HG03432 (cell line): ENCODE results near the gene LHPP.

Experiments used
- ATAC-seq: cut with Tn5 transposase; IDR thresholded peaks from one replicate; pipeline ENCODE4 v1.9.1; 2021; ENCODE audit warnings: mild to moderate bottlenecking, moderate library complexity; ENCODE audit not compliant: unreplicated experiment

The LHPP gene

DNA sequence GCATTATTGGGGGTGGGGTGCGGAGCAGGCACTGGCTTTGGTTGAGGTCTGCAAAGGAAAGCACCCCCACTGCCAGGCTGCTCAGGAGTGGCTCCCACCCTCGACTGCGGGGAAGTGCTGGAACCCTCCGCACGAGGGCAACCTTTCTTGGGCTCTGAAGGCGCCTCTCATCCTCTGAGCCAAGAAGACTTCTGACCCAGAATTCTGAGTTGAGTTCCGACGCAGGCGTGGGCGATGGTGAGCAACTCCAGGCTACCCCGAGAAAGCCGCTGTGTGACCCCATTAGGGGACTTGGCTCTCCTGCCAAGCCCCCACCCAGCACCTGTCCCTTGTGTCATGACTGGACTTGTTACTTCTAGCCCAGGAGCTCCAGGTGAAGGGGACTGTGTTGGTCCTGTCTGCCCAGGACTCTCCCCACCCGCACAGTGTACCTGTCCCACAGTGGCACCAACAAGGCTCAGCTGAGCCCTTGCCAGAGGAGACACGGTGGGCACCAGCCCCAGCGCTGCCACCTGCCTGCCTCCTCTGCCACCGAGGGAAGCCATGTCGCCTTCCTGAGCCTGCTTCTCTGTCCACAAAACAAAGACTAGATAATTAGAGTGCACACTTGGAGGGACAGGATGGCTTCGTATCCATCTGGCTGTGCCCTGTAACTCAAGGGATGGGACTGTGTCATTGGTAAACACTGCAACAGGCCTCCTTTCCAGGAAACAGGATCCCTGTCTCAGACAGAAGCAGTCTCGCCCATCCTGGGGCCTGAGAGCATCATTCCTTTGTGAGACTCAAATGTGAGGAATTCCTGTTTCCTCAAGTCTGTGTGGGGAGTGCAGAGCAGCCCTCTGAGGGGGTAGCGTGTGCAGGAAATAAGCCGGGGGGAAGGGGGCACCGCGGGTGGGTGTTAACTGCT lies 128.8 kb downstream of the LHPP start:
- no peak for ATAC-seq

DNA sequence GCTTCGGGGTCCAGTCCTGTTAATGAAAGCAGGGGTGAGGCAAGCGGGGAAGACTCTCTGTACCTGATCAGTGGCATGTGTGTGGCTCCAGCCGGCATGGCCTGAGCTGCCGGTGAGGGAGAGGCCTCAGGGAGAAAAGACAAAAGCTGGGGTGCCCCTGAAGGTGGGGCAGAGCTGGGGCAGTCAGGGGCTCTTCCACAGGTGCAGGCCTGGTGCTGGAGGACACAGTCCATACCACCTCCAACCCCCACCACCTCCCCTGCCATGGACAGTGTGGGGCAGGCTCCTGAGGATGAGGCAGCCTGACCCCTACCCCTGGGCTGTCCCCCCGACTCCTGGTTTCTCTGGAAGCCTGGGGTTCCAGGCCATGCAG lies 129.5 kb downstream of the LHPP start:
- ATAC-seq = no peak

DNA sequence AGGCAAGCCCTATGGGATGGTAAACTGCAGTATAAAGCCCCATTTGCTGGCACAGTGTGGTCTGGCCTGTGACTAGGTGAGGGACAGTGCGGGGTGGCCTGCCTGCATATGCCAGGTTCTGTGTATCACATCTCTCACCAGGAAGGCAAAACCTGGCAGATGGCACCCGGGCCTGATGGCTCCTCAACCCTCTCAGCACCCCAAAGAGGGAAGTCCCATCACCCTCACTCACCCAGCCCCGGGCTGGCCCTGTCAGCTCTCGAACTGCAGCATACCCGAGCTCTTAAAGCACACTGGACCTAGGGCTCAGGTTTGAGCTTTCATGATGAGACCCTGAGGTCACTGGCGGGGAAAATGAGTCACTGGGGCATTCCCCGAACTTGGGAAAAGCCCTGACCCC lies 130.5 kb downstream of the LHPP start:
- no peak for ATAC-seq

DNA sequence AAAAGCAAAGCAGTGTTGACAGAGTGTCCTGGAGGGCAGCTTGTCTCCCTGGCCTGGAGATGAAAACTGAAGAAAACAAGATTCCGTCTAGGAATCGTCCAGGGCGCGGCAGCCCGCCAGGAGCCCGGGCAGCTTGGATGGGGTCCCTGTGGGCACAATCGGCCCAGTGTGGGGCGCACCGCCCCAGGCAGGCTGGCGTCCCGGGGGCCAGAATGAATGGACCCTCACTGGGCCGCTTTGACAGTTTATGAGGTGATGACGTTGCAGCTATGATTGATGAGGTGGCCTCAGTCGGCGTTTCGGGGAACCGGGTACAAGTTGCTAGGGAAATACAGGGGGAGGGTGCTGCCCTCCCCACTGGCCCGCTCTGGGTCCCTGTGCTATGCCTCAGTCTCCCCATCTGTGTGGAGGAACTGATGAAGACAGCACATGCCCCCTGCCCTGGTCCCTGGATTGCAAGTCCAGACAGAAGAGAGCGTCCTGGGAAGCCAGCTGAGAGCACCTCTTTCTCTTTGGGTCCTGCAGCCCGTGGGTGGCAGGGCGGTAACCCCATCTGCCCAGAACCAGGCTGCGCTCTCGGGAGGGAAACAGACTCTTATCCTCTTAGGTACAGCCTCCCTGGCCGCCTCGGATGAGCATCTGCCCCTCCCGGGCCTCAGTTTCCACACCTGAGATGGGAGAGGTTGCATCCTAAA lies 131.3 kb downstream of the LHPP start:
- no peak for ATAC-seq

DNA sequence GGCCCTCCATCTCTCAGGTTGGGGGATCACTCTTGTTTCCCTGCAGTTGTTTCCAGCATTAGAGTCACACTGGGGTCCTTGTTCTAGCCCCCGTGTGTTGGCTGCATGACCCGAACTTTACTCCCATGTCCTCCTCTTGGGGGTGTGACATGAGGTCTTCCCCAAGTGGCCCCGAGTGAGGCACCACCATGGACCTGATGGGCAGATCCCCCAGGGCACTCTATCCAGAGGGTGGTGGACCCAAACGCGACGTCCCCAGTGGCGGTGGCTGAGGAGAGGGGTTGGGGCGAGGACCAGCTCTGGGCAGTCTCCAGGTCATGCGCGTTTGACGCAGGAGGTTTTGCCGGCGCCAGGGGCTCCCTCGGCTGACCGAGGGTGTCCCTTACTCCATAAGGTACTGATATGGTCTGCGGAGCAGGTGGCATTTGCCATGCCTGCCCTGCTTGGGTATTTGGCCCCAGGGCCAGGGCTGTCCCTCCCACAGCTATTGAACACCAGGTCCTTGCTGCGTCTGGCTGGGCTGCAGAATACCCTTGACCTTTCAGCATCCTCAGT lies 131.9 kb downstream of the LHPP start:
- no peak for ATAC-seq

DNA sequence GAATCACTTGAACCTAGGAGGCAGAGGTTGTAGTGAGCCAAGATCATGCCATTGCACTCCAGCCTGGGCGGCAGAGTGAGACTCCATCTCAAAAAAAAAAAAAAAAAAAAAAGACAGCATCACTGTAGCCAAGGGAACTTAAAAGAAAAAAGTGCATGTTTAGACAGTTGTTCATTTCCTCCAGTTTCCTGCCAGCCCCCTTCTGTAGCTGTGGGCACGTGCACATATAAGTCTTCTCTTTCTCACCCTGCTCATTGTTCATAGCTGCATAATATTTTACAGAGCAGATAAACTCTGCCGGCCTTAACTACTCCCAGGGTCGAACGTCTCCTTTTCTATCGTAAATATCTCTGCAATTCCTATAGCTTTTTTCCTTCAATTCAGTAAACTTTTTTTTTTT lies 132.6 kb downstream of the LHPP start:
- ATAC-seq = no peak

DNA sequence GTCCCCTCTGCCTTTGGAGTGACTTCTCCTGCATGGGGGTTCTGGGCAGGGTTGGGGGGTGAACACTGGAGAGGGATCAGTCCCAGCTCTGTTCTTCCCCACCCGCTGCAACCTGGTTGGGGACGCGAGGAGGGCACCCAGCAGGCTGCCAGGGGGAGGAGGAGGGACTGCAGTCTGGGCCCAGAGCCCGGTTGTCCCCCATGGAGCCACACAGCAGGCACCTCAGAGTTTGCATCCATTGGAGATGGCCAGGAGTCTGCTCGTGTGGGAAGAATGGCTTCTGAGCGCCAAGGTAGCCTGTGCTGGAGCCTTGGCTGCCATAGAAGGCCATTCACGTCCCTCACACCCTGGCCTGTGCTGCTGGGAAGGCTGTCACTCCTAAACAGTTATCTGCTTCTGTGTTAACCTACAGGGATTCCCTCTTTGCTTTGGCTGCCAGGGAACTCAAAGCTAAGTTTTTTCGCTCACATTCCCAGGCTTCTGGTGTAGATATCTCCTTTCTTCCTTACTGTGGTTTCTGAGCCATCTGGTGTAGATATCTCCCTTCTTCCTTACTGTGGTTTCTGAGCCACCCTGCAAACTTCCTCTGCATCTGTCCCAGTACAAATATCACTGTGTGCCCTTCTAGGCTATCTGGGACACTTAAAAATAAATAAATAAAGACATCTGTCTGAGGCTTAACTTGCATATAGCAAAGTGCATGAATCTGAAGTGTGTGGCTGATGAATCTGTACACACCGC lies 133.7 kb downstream of the LHPP start:
- no peak for ATAC-seq

DNA sequence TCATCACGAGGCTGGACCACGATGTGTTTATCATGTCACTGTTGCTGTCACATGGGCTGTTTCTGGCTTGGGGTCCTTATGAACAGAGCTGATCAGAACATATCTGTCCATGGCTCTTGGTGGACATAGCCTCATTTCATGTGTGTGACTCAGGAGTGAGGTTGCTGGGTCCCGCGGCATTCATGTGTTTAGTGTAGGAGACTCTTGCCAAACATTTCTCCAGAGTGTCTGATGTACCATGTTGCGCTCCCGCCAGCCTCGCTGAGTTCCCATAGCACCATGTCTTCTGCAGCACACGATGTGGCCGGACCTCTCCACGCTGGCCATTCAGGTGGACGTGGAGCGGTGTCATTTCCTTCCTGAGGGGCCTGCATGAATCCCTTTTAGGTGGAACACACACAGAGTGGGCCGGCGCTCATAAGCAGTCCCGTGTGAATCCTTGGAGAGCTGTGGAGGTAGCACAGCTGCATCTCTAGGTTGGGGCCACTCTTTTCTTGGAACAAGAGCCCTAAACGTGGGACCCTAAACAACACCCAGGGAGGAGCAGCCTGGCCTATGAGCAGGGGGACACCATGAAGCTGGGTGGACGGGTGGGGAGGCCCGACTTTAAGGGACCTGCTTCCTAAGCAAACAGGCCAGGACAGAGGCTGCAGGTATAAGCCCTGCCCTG lies 134.6 kb downstream of the LHPP start:
- ATAC-seq = no peak

DNA sequence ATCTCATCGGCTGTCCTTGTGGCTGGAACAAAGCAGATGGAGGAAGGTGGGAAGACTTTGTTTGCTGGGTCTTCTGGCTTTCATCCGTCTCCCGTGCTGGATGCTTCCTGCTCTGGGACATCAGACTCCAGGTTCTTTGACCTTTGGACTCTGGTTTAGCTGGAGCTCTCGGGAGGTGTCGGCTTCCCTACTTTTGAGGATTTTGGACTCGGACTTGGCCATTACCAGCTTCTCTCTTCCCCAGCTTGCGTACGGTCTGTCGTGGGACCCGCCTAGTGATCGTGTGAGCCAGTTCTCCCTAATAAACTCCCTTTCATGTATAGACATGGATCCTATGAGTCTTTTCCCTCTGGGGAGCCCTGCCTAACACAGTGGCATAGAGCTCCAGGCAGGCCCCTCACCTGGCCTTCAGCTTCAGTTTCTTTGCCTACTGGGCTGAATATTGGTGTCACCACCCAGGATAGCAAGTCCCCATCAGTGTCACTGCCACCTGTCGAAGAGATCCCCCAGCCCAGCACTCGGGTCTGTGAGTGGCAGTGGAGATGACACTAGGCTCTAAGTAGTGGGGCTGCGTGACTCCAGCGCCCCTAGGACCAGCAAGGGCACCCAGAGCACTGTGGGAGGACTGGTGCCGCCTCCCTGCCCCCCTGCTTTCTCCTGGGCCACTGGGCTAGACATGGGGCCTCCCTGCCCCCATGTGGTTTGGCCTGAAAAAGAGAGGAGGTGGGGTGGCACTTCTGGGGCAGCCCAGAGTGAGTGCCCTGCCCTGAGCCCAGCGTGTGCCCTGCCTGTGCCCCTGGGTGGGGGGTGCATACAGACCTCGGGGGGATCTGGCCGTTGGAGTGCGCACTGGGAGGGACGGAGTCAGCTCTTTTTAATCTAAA lies 135.6 kb downstream of the LHPP start:
- no peak for ATAC-seq

DNA sequence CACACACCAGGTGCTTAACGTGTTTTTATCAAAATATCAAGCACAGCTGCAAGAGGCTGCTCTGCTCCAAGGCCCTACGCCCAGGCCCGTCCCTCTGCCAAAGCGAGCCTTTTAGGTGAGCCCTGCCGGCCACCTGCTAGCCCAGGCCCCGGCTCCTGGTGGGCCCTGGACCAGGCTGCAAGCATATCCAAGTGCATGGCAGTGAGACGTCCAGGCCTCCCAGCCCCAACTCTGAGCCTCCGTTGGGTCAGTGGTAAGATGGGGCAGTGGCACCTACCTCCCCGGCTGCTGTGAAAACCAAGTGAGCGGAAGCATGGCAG lies 136.2 kb downstream of the LHPP start:
- ATAC-seq = no peak

DNA sequence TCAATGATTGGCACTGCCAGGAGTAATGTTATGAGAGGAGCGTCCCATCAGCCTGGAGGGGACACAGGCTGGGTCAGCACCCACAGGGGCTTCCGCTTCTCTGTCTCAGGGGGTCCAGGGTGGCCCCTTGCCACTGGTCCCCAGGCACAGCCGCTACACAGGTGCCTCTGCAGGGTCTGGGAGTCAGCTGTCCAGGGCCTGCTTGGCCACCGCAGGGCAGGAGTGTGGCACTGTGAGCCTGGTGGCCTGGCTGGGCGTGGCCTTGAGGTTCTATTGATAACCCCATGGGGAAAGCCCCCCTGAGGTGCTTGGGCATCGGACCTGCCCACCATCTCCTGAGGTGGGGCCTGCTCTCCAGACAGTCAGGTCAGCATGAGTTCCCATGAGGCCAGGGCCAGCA lies 136.6 kb downstream of the LHPP start:
- no peak for ATAC-seq

DNA sequence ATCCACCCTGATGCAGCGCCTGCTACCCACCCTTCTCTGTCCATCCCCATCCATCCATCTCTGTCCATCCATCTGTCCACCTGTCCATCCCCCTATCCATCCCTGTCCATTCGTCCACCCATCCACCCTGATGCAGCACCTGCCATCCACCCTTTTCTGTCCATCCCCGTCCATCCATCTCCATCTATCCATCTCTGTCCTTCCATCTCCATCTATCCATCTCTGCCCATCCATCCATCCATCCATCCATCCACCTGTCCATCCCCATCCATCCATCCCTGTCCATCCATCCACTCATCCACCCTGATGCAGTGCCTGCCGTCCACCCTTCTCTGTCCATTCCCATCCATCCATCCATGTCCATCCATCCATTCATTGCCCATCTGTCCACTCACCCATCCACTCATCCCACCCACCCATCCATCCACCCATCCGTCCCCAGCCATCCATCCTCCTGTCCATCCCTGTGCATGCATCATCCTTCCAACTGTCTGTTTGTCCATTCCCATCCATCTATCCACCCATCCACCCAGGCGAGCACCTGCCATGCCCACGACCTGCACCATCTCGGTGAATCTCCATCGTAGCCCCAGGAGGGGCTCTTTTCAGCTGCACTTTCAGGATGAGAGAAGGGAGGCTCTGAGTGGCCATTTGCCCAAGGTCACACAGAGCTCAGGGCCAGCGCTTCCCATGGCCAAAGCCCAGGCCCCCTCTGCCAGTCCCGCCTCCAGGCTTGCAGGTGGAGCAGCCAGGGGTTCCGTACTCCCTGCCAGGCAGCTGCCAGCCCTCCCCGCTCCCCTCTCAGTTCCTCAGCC lies 137.4 kb downstream of the LHPP start:
- ATAC-seq = no peak

DNA sequence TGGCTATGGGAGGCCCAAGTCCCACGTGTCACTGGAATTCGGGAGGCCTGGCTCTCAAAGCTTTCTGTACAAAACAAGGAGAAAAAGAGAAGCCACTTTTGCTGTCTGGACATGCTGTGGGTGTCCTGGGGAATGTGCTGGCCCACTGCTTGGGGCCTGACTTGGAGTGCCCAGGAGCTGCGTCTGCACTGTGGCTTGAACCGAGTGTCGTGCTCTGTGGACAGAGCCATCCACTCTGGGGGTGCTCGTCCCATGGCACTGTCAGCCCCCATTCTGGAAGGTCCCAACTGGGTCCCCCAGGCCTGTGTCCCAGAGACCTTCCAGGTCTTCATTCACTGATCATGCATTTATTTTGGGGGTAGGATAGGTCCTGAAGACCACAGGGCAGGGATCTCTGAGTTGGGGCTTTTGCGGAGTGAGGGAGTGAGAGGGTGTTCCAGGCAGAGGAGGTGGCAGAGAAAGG lies 138.0 kb downstream of the LHPP start:
- ATAC-seq = no peak

DNA sequence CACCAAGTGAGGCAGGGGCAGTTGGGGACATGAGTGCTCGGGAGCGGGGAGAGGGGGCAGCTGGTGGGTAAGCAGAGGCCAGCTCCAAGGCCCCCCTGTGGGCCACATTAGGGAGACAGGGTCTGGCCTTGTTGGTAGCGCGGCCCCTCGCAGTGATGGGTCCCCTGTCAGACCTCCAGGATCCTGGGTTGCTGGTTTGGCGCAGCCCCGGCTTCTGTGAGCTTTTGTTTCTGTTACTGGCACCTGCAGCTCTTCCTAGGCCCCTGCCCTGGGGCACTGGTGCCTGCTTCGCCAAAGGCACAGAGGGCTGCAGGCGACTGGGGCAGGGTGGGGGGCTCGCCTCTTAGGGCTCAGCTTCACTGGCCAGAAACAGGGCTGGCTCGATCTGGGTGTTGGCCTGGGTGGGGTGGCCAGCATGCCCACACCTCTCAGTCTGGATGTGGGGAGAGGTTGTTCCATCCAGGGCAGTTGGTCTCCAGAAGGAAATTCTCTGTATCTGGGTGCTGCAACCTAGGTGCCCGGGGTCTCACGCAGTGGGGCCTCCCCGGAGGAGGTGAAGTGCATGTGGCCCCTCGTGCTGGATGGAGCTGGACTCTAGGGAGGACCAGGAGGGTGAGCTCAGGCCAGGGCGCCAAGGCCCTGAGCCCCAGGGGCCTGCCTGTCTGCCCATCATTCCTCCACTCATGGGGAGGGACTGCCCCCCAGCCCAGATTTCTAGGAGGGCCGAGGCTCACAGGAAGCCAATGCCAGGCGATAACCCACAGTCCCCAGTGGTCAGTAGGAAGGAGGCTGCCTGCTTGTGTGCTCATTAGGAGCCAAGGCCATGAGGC lies 138.6 kb downstream of the LHPP start:
- ATAC-seq = no peak

DNA sequence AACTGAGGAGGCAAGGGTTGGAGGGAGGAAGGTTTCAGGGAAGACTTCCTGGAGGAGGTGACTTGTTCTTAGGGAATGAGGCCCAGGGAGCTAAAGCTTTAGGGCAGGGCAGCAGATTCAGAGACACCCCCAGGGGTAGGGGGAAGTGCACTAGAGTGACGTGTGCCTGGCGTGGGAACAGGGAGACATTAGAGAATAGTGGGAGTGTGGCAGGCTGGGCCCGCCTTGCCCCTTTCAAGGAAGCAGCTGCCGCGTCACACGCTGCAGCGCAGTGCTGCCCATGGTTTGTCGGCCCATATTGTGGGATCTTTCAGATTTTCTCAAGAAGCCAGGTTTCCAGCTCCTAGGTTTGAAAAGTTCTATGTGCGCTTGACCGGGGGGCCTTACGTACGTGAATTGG lies 139.4 kb downstream of the LHPP start:
- peak; percentile 15 for ATAC-seq

DNA sequence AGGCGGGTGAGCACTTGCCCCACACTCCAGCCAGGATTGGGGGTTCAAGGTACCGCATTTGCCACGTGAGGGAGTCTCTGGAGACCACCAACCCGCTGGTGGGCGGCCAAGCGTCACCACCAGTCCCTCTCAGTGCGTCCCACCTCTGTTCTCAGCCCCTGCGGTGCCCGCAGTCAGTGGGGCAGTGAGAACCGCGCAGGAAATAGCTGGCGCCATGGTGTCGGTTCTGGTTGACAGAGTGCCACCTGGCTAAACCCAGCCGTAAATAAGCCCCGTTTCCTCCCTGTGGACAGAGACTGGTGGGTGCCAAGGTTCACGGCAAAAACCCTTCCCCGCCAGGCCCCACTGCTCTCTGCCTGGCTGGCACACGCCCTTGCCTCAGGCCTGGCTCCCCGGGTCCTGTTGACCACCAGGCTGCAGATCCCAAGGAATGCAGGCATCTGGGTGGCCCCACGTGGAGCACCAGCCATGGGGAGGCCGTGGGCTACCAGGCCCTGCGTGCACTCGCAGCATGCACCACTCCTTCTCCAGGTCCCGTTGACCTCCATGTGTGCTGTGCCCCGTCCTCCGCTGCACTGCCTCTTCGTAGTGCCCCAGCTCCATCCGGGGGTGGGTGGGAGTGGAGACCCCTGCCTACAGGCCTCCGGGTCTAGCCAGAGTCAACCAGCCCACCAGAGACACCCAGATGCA lies 140.0 kb downstream of the LHPP start:
- ATAC-seq = peak; percentile 65

DNA sequence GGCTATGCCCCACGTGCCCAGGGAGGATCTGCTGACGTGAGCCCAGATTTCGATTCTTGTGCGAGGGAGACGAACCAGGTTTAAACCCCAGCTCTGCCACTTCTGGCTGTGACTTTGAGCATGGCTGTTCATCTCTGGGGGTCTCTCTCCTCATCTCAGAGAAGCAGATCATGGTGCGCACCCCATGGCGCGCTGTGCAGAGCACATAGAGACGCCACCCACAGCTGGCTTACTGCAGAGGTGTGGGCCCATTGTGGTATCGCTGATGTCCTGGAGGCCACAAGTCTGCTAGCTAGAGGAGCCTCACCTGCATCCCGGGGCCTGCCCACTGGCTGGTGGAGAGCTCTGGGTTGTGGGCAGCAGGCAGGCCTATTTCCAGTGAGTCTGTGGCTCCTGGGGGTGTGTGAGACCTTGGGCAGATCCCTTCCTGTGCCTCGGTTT lies 140.5 kb downstream of the LHPP start:
- ATAC-seq = no peak
